Cardiac fibroblast (primary cell): ENCODE results near the gene LEMD2.

Source experiments
- DNase-seq, 2 donors: peaks; one replicate each; pipeline versions ENCODE4 v3.0.0 to v3.0.0-alpha.2; 2010; ENCODE audit warnings: low read depth in 2 of 2
- H3K4me3 ChIP-seq, 2 donors: replicated peaks in 1 of 2; 1 replicate in 1 of 2; 2 replicates in 1 of 2; pipeline ENCODE4 v1.5.1; 2011; ENCODE audit warnings: low read depth in 2 of 2, low read length in 2 of 2, mild to moderate bottlenecking in 2 of 2, moderate library complexity in 1 of 2
- TF ChIP-seq, protein P1 (sequence below): IDR thresholded peaks from one replicate; pipeline ENCODE4 v1.5.1; 2011; ENCODE audit warnings: low read depth, mild to moderate bottlenecking, low read length, inconsistent platforms

The LEMD2 gene

GRCh38 chr6:33801611-33802010, 12.7 kb upstream of the LEMD2 start:
- DNase-seq, result no peak
- no peak overlapping the region for H3K4me3 ChIP-seq
- TF ChIP-seq, protein P1, sequence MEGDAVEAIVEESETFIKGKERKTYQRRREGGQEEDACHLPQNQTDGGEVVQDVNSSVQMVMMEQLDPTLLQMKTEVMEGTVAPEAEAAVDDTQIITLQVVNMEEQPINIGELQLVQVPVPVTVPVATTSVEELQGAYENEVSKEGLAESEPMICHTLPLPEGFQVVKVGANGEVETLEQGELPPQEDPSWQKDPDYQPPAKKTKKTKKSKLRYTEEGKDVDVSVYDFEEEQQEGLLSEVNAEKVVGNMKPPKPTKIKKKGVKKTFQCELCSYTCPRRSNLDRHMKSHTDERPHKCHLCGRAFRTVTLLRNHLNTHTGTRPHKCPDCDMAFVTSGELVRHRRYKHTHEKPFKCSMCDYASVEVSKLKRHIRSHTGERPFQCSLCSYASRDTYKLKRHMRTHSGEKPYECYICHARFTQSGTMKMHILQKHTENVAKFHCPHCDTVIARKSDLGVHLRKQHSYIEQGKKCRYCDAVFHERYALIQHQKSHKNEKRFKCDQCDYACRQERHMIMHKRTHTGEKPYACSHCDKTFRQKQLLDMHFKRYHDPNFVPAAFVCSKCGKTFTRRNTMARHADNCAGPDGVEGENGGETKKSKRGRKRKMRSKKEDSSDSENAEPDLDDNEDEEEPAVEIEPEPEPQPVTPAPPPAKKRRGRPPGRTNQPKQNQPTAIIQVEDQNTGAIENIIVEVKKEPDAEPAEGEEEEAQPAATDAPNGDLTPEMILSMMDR, result no peak

DNA sequence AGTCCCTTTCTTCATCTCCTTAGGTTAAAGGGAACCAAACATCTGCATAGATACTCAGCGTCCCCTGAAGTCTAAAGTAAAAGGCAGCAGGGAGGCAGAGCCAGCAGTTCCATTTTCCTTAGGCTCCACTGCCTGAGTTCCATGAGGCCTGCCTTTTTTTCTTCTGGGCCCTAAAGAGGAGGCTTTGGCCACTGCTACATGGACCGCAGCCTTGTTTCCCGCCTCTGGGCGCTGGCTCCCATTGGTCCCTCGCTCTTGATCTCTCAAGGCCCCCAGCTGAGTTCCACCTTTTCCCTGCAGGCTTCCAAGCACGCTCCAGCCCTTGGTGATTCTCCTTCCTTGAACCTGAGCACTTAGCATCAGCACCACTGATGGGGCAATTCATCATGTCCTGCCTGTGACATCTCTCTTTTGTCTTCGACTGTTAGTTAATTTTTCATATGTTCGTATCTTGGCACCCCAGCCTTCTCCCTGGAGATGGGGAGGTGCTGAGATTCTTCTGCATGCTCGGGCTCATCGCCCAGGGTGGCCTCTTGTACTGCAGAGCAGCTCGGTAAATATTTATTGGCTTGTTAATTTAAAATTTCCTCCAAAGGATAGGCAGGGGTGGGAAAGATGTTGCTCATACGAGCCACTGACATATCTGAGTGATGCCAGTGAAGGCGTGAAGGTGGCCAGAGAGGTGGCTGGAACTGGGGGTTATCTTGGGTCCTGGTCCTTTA, 11.5 kb upstream of the LEMD2 start:
- H3K4me3 ChIP-seq, result no peak overlapping the region
- TF ChIP-seq, protein P1, result no peak
- DNase-seq, result no peak

DNA sequence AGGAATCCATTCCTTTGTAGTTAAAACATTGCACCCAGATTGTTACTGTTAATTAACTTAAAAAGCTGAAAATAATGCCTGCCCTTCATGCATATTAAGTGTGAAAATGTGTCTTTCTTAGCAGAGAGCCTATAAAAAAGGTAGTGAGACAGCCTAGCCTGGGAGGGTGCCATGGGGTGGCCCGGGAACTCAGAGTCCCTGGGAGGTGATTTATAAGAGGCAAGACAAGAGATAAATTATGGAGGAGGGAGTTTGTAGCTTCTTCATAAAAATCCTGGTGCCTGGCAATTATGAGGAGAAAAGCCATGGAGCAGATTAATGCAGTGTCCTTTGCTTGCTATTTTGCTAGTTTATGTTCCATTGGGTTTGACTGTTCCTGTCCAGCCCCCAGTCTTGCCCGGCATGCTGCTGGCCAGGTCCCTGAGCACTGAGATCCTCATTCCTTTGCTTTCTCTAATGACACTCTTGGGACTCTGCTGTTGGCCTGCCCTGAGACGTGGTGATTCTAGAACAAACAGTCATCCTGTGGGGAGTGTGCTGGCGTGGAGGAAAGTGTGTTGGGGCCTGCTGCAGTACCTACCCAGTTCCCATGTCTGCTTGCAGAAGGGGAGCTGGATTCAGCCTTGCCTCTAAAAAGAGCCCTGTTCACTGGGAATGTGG, 10.7 kb upstream of the LEMD2 start:
- no peak overlapping the region for H3K4me3 ChIP-seq
- TF ChIP-seq, protein P1, result no peak
- DNase-seq, result peak in 1 of 2 donors; percentile 53

GRCh38 chr6:33798343-33798848, 9.5 kb upstream of the LEMD2 start:
- TF ChIP-seq, protein P1, result no peak
- H3K4me3 ChIP-seq, result no peak overlapping the region
- DNase-seq, result no peak

DNA sequence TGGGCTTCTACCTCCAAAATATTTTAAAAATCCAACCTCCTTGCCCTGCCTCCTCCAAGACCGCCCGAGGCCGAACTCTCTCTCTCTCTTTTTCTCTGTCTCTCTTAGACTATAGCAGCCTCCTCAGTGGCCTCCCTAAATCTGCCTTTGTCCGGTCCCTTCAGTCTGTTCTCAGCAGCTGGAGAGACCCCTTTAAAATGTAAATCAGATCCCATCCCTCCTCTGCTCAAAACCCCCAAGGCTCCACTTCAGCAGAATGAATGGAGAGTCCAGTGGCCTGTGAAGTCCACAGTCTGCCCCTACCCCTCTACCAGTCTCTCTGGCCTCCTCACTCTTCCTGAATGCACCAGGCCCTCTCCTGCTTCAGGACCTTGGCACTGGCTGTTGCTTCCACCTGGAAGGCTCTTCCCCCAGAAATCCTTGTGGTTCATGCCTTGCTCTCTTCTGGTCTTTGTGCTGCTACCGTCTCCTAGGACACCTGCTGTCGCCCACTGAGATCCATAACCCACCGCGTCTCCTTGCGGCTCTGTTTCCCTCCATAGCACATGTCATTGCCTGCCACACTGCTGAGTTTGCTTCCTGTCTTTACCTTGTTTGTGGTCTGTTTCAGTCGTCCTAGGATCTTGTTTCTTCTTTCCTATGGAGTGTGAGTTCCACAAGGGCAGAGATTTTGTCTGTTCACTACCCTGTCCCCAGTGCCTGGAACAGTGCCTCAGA, 8.9 kb upstream of the LEMD2 start:
- H3K4me3 ChIP-seq, result no peak overlapping the region
- TF ChIP-seq, protein P1, result no peak
- no peak for DNase-seq

DNA sequence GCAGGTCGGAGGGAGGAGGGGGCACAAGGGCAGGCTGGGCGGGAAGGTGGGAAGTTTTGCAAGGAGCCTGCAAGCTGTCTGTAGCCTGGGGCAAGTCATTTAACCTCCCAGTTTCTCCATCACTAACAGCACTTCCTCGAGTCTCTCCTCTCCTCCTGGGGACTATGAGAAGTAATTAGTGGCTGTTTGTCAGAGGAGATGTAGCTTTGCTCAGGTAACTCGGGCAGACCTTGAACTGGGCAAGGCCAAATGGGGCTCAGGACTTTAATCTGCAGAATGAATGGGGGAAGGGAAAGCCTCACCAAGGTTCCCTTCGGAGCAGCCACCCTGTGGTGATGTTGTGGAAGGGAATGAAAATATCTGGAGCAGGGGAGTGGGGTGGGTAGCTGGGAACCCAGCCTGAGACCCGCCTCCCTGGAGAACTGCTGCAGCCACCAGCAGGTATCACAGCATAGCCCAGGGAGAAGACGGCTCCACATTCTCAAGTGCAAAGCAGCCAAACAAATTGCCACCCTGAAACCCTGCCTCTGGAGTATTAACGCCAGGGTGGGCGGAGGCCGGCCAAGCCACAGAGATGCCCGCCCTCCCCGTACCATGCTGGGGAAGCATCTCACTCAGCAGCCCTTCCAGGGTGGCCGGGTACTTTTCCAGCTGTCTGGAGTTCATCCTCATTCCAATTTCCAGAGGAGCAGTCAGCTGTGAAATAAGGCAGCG, 6.1 kb upstream of the LEMD2 start:
- TF ChIP-seq, protein P1, result no peak
- no peak for DNase-seq
- no peak overlapping the region for H3K4me3 ChIP-seq
